Neural progenitor cell (in vitro differentiated cells): Measurements from ENCODE around the gene LIPK. TPM values are rescaled to one million over a fixed set of nuclear protein-coding genes. Genes with fewer than 3 reads are reported as not detected.

ENCODE experiments used
- DNase-seq: peaks from one replicate; pipeline ENCODE4 v3.0.0-alpha.2; 2016; ENCODE audit warnings: low spot score
- H2AFZ ChIP-seq: fragments of 200-600 bp; sonication (generic); replicated peaks from 2 replicates; pipeline ENCODE4 v1.6.1; 2016; ENCODE audit warnings: antibody characterized with exemption
- H3F3A ChIP-seq: fragments of 200-600 bp; sonication (generic); 2 replicates; pipeline ENCODE4 v1.6.1; 2016; ENCODE audit warnings: antibody characterized with exemption, low read depth
- H3K27ac ChIP-seq: fragments of 200-600 bp; sonication (generic); 2 replicates; pipeline ENCODE4 v1.5.1; 2016; ENCODE audit warnings: mild to moderate bottlenecking
- H3K27me3 ChIP-seq: fragments of 200-600 bp; sonication (generic); 2 replicates; pipeline ENCODE4 v1.6.1; 2016; ENCODE audit warnings: mild to moderate bottlenecking, moderate library complexity
- H3K36me3 ChIP-seq: fragments of 200-600 bp; sonication (generic); 2 replicates; pipeline ENCODE4 v1.5.1; 2016
- H3K4me1 ChIP-seq: fragments of 200-600 bp; sonication (generic); 2 replicates; pipeline ENCODE4 v1.6.1; 2016; ENCODE audit warnings: mixed run types
- H3K4me2 ChIP-seq: fragments of 200-600 bp; sonication (generic); 2 replicates; pipeline ENCODE4 v1.6.1; 2016
- H3K4me3 ChIP-seq: fragments of 200-600 bp; sonication (generic); 2 replicates; pipeline ENCODE4 v1.5.1; 2016
- H3K79me2 ChIP-seq: fragments of 200-600 bp; sonication (generic); 2 replicates; pipeline ENCODE4 v1.6.1; 2016; ENCODE audit warnings: low read depth
- H3K9ac ChIP-seq: fragments of 200-600 bp; sonication (generic); 2 replicates; pipeline ENCODE4 v1.6.1; 2016
- H3K9me3 ChIP-seq: fragments of 200-600 bp; sonication (generic); 2 replicates; pipeline ENCODE4 v1.5.1; 2016; ENCODE audit warnings: low read depth
- H4K20me1 ChIP-seq: fragments of 200-600 bp; sonication (generic); 2 replicates; pipeline ENCODE4 v1.6.1; 2016; ENCODE audit warnings: low read depth
- H3K27ac Mint-ChIP-seq: 3 replicates; pipeline ENCODE4 v1.8.0; 2021; ENCODE audit warnings: mixed read lengths
- H3K27me3 Mint-ChIP-seq: 2 replicates; pipeline ENCODE4 v1.8.0; 2022; ENCODE audit warnings: low read depth, mild to moderate bottlenecking, inconsistent platforms, moderate library complexity, mixed read lengths; ENCODE audit not compliant: insufficient read depth
- H3K36me3 Mint-ChIP-seq: 3 replicates; pipeline ENCODE4 v1.8.0; 2021; ENCODE audit warnings: mixed read lengths
- H3K4me1 Mint-ChIP-seq: 3 replicates; pipeline ENCODE4 v1.8.0; 2021; ENCODE audit warnings: mixed read lengths
- H3K4me3 Mint-ChIP-seq: 3 replicates; pipeline ENCODE4 v1.8.0; 2021; ENCODE audit warnings: mild to moderate bottlenecking, moderate library complexity, mixed read lengths
- H3K9me3 Mint-ChIP-seq: 3 replicates; pipeline ENCODE4 v1.8.0; 2020; ENCODE audit warnings: mixed read lengths
- CTCF ChIP-seq: fragments of 200-600 bp; sonication (generic); IDR thresholded peaks from 2 replicates; pipeline ENCODE4 v1.5.1; 2017; ENCODE audit warnings: antibody characterized with exemption, mild to moderate bottlenecking
- EZH2 ChIP-seq: fragments of 200-600 bp; sonication (generic); IDR thresholded peaks from 2 replicates; pipeline ENCODE4 v1.6.1; 2017; ENCODE audit warnings: antibody characterized with exemption, mild to moderate bottlenecking, moderate library complexity
- EZH2phosphoT487 ChIP-seq: fragments of 200-600 bp; sonication (generic); IDR thresholded peaks from 2 replicates; pipeline ENCODE4 v1.6.1; 2017; ENCODE audit warnings: antibody characterized with exemption
- total RNA-seq: library from RNA; depleted of rRNA; stranded (reverse); fragments of >200 nt; gene quantifications from 2 replicates; pipeline ENCODE4 v1.2.3, GENCODE V29; 2015; ENCODE audit warnings: low replicate concordance

Gene LIPK
- total RNA-seq, 1 donor from 2014 or later, result not detected

GRCh38 chr10:88721392-88721791 lies 15.3 kb downstream of the LIPK start:
- TF ChIP-seq EZH2phosphoT487 (no peak), EZH2 (no peak)
- Mint-ChIP-seq H3K27me3 (no peaks in the 10 kb centered on the region), H3K27ac (no peak overlapping the region)

GRCh38 chr10:88725798-88726197 lies 19.7 kb downstream of the LIPK start:
- no peak overlapping the region for H3K4me3 Mint-ChIP-seq
- no peaks in the 10 kb centered on the region for H3K4me1 Mint-ChIP-seq
- DNase-seq, result no peak
- no peak overlapping the region for H3K27ac Mint-ChIP-seq
- Histone ChIP-seq H3K4me1 (no peaks in the 10 kb centered on the region), H3F3A (no peaks in the 10 kb centered on the region), H3K36me3 (no peaks in the 10 kb centered on the region), H3K9ac (no peak overlapping the region), H2AFZ (no peak overlapping the region), H3K27ac (no peak overlapping the region), H3K27me3 (peaks cover 3% of the 10 kb centered on the region), H4K20me1 (no peaks in the 10 kb centered on the region), H3K4me3 (no peak overlapping the region), H3K4me2 (no peak overlapping the region), H3K9me3 (no peaks in the 10 kb centered on the region), H3K79me2 (no peaks in the 10 kb centered on the region)
- no peak for TF ChIP-seq EZH2
- no peak for TF ChIP-seq CTCF
- no peak for TF ChIP-seq EZH2phosphoT487
- no peaks in the 10 kb centered on the region for H3K36me3 Mint-ChIP-seq
- no peaks in the 10 kb centered on the region for H3K9me3 Mint-ChIP-seq
- H3K27me3 Mint-ChIP-seq, result no peaks in the 10 kb centered on the region

More at GRCh38 chr10:88721392-88721791, 15.3 kb downstream of the LIPK start:
- Histone ChIP-seq H3K36me3 (no peaks in the 10 kb centered on the region), H2AFZ (no peak overlapping the region), H3K27me3 (no peaks in the 10 kb centered on the region), H3K9ac (no peak overlapping the region), H3K79me2 (no peaks in the 10 kb centered on the region), H3K9me3 (no peaks in the 10 kb centered on the region), H3K4me3 (no peak overlapping the region), H3K4me1 (no peaks in the 10 kb centered on the region), H4K20me1 (no peaks in the 10 kb centered on the region), H3K27ac (no peak overlapping the region), H3F3A (no peaks in the 10 kb centered on the region), H3K4me2 (no peak overlapping the region)
- no peak for DNase-seq
- H3K4me3 Mint-ChIP-seq, result no peak overlapping the region
- no peaks in the 10 kb centered on the region for H3K9me3 Mint-ChIP-seq
- H3K36me3 Mint-ChIP-seq, result no peaks in the 10 kb centered on the region
- no peaks in the 10 kb centered on the region for H3K4me1 Mint-ChIP-seq

GRCh38 chr10:88728107-88728763 lies 22.2 kb downstream of the LIPK start:
- H3K27me3 ChIP-seq, result peaks cover 3% of the 10 kb centered on the region
- H3K27me3 Mint-ChIP-seq, result no peaks in the 10 kb centered on the region
- no peaks in the 10 kb centered on the region for H3K36me3 Mint-ChIP-seq
- DNase-seq, result peak; percentile 81
- H3K9me3 ChIP-seq, result no peaks in the 10 kb centered on the region
- no peaks in the 10 kb centered on the region for H3F3A ChIP-seq
- no peak overlapping the region for H3K27ac ChIP-seq
- peaks cover 5% of the 10 kb centered on the region for H3K4me1 Mint-ChIP-seq
- H4K20me1 ChIP-seq, result no peaks in the 10 kb centered on the region
- H3K4me2 ChIP-seq, result no peak overlapping the region
- H3K4me3 Mint-ChIP-seq, result no peak overlapping the region
- H3K9me3 Mint-ChIP-seq, result no peaks in the 10 kb centered on the region
- H3K79me2 ChIP-seq, result no peaks in the 10 kb centered on the region
- TF ChIP-seq CTCF, result peak; percentile 76
- no peak for TF ChIP-seq EZH2
- TF ChIP-seq EZH2phosphoT487, result no peak
- H3K4me3 ChIP-seq, result no peak overlapping the region
- H3K9ac ChIP-seq, result no peak overlapping the region
- H2AFZ ChIP-seq, result peak overlapping the region; percentile 87
- no peak overlapping the region for H3K27ac Mint-ChIP-seq
- no peaks in the 10 kb centered on the region for H3K36me3 ChIP-seq
- peaks cover 3% of the 10 kb centered on the region for H3K4me1 ChIP-seq

GRCh38 chr10:88730864-88731263 lies 24.8 kb downstream of the LIPK start:
- no peak overlapping the region for H3K4me3 ChIP-seq
- Mint-ChIP-seq H3K27me3 (peaks cover under 1% of the 10 kb centered on the region), H3K4me1 (peaks cover 6% of the 10 kb centered on the region), H3K9me3 (no peaks in the 10 kb centered on the region), H3K4me3 (no peak overlapping the region), H3K27ac (no peak overlapping the region), H3K36me3 (no peaks in the 10 kb centered on the region)
- H3K9me3 ChIP-seq, result no peaks in the 10 kb centered on the region
- H3K27ac ChIP-seq, result no peak overlapping the region
- H4K20me1 ChIP-seq, result no peaks in the 10 kb centered on the region
- H2AFZ ChIP-seq, result peak overlapping the region; percentile 54
- DNase-seq, result no peak
- H3K4me1 ChIP-seq, result peaks cover 3% of the 10 kb centered on the region
- no peaks in the 10 kb centered on the region for H3K79me2 ChIP-seq
- peaks cover 3% of the 10 kb centered on the region for H3K27me3 ChIP-seq
- no peak overlapping the region for H3K9ac ChIP-seq
- H3F3A ChIP-seq, result no peaks in the 10 kb centered on the region
- TF ChIP-seq EZH2phosphoT487 (no peak), EZH2 (no peak), CTCF (no peak)
- no peaks in the 10 kb centered on the region for H3K36me3 ChIP-seq
- H3K4me2 ChIP-seq, result no peak overlapping the region
